CD4-positive, alpha-beta T cell treated with Interleukin-6 at 100 ng/mL for 8 hours (primary cell): Measurements from ENCODE around the gene NUDT7.

Experiments
- DNase-seq: peaks from one replicate; pipeline ENCODE4 v3.0.0-alpha.2; 2020; ENCODE audit warnings: mixed read lengths, low spot score

NUDT7 gene

DNA sequence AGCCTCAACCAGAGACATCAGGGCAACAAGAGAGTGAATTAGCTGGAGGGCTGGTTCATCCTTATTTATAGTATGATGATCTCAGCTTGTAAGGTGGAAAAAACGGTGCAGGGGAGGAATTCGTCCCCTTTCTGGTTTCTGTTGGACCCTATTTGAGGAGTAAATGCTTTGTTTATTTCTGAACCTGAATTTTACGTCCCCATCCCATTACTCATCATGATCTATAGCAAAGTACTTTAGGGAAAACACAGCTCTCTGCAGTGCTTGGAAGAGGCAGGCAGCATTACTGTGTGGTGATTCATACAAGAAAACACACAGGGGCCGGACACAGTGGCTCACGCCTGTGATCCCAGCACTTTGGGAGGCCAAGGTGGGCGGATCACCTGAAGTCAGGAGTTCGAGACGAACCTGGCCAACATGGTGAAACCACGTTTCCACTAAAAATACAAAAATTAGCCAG, 58.1 kb downstream of the NUDT7 start:
- DNase-seq, result no peak

DNA sequence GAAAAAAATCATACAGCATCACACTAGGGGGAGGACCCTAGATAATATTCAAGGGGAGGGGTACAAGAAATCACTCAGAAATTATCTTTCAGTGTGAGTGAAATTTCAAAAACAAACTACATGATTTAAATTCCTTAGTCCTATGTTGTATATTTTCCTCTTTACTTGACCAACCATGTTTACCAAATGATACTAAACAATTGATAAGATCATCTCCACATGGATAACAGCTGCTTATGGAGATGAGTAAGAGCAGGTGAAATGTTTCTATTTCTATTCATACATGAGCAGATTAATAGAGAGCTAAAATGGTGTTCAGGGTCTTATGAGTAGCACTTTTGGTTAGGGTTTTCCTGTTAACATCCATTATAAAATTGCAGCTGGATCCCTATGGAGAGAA, 58.8 kb downstream of the NUDT7 start:
- DNase-seq, result no peak

DNA sequence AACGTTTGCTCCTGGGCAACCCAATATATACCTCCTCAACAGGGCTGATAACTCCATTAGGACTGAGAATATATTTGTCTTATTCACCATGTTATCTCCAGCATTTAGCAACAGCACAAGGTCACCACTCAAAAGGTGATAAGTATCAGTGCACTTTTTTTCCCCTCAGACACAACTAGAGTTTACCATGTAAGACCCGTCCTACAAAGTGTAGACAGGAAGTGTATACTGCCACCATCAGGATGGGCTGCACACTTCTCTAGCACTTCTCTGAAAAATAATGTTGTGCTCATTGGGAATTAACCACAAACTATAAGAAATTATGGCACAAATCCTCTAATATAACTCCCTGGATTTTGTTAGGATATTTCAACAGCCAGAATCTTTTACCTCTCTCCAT, 60.4 kb downstream of the NUDT7 start:
- DNase-seq, result no peak

DNA sequence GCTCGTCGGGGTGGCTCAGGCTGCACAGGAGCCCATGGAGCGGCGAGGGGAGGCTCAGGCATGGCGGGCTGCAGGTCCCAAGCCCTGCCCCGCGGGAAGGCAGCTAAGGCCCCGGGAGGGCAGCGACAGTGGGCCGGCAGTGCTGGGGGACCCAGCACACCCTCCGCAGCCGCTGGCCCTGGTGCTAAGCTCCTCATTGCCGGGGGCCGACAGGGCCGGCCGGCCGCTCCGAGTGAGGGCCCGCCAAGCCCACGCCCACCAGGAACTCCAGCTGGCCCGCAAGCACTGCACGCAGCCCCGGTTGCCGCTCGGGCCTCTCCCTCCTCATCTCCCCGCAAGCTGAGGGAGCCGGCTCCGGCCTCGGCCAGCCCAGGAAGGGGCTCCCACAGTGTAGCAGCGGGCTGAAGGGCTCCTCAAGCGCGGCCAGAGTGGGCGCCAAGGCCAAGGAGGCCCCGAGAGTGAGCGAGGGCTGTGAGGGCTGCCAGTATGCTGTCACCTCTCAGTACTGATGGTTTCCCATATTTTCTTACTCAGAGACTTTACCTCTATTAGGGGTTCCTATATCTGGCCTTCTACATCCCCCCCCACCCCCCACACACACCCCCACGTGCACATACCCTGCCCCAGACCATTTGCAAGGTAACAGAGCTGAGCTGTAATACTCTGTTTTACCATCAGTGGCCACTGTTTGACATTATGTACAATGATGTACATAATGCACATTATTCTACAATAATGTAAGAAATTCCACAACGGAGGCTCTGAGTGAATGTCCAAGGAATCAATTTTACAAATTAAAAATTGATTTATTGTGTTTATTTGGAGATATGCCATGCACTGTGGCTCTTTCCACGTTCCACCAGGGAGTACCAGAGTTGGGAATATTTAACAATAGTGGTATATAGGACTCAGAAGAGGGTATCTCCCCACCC, 62.4 kb downstream of the NUDT7 start:
- no peak for DNase-seq

DNA sequence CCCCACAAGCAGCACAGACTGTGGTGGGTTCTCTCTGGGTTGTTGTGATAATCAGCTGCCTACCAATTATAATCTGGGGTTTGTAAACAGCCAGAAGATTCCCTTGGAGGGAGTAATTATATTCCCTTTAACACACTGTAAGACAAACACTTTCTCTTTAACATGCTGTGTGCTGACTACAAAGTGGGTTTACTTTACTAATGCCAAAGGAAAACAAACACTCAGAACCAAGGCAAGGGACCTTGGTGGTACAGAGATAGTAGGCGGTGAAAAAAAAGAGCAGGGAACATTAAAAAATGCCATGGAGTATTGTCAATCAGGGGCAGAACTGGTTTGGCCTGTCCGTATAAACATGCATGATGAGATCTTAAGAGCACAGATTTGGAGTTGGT, 63.1 kb downstream of the NUDT7 start:
- no peak for DNase-seq

DNA sequence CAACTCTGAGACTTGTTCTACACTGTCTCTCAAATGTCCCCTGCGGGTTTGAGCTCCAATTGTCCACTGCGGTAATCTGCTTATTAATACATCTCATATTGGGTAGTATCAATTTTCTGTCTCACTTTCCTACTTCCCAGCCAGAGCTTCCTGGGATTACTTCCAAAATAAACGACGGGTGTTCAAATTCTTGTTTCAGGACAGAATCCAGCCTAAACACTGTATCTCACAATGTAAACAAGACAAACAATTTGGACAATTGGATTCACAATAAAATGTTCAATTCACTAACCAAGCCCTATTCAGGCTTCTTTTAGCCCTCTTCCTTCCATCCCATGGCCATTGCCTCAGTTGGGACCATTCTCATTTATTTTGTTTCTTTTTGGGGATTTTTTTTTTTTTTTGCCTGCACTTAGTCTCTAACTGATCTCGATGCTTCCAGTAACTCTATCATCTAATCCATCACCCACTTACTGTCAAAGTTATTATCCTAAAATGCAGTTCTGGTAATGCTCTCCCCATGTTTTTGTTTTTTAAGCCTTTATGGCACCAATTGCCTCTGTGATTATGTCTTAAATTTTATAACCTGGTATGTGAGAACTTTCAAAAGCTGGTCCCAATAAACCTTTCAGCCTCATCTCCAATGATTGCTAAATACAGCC, 64.0 kb downstream of the NUDT7 start:
- no peak for DNase-seq

DNA sequence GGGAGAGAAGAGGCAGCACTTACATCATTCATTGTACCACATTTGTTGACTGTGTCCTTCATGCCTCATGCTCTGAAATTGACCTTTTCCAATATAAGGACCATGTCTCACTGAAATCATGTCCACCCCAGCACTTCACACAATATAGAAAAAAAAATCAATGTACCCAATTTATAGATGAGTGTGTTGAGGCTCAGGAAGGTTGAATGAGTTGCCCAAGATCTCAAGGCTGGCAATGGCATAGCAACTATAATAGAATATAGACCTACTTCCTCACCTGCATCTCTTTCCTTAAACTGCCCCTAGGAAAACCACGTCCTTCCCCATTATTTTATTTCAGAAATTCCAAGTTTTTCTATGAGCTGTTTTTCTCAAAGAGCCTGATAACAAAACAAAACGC, 65.1 kb downstream of the NUDT7 start:
- DNase-seq, result no peak

DNA sequence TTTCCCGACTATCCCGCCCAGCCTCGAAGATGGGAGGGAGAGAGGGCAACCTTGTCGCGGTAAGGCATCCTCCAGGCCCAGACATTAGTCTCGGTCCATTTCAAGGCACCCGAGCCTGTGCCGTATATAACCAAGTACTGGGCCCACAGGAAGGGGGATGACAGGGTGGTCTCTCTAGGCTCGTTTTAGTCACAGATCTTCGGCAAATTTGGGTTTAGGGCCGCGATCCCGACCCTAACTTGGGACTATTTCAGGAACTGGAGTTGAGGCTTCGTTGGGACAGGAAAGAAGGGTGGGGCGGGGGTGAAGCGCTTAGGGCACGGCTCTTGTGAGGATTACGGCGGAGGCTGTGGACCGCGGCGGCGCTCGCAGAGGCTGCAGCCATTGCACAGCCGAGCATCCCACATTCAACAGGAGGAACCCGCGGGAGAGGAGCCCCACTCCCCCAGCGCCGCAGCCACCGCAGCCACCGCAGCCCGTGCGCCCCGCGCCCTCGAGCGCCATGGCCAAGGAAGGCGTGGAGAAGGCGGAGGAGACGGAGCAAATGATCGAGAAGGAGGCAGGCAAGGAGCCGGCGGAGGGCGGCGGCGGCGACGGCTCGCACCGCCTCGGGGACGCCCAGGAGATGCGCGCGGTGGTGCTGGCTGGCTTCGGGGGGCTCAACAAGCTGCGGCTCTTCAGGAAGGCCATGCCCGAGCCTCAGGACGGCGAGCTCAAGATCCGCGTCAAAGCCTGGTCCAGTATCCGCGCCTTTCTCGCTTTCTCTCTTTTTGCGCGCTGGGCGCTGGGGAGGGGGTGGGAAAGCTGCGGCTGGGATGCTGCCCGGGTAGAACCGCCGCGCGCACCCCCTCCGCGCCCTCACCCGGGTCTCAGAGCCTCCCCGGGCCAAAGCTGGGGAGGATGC, 66.1 kb downstream of the NUDT7 start, which contains the start of gene VAT1L:
TSS of gene VAT1L (plus strand) at position 384 of the 904 bp plus-strand sequence. CDS start at position 503, 119 bp downstream.
- DNase-seq, result no peak

DNA sequence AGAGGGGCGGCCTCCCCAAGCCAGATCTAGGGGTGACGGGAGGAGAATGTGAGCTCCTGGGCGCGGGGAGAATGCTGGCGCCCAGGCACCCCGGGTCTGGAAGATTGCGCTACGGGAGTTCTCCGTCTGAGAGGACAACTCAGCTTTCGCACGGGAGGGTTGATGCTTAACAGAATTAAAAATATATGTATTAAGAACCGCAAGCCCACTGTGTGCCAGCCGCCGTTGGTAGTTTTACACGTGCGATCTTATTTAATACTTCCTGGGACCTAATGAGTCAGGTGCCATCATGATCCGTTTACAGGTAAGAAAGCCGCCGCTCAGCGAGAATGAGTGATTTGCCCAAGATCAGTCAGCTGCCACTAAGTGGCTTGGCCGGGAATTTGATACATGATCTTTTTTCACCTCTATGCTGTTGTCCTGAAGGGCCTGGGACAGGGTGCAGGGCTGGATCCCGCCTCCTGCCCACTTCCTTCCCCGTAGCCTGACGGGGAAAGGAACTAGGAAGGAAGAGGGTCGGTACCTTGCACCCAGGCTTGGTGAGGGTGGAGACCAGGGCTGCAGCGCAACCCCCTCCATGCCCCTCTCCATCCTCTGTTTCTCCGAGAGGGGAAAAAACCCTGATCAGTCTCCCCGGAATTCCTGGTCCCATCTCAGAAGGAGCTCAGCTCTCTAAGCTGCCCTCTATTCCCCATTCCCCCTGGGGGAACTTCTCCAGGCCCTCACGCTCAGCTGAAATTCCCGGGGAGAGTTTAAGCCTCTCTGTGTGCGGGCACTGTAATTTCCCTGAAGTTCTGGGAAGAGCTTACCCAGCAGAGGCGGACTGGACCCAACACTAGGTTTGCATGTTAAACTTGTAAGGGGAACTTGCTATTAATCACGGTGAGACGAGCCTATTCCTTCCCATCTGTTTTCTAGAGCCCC, 67.0 kb downstream of the NUDT7 start:
- no peak for DNase-seq

DNA sequence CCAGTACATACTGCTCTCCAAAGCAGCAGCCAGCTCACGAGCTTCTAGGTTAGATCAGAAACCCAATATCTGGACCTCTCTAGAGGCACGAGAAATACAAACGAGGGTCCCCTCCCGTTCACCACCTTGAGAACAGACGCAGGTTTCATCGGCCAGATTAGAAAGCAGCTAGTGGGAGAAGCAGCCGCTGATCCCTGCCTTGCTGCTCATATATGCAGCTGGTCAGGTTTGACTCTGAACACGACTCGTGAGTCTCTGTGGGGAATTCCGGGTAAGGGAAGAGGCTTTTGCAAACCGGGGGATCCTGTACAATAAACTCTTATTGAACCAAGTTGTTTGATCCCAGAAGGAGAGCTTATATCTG, 67.7 kb downstream of the NUDT7 start:
- DNase-seq, result no peak

DNA sequence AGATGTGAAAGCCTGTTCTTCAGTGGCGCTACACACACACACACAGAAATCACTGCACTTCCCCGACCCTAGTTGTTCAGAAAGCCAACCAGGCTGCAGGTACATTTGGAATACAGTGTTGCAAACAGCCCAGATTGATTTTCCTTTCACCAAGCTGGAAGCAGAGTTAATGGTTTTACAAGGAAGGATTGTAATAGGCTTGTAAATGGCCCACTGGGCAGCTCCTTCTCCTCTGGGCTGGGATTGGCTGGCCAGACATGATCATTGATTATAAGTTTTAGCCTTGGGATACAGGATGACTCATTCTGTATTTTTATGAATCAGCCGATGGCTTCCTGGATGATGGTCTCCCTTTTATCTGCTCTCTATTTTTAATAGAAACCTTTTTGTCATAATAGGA, 68.6 kb downstream of the NUDT7 start:
- no peak for DNase-seq
